ENCODE measurements around the gene MACROD2. TPM values are rescaled to one million over a fixed set of nuclear protein-coding genes. Genes with fewer than 3 reads are reported as not detected.

The MACROD2 gene
- total RNA-seq, 1 donor from 2014 or later: 1.6 TPM

DNA sequence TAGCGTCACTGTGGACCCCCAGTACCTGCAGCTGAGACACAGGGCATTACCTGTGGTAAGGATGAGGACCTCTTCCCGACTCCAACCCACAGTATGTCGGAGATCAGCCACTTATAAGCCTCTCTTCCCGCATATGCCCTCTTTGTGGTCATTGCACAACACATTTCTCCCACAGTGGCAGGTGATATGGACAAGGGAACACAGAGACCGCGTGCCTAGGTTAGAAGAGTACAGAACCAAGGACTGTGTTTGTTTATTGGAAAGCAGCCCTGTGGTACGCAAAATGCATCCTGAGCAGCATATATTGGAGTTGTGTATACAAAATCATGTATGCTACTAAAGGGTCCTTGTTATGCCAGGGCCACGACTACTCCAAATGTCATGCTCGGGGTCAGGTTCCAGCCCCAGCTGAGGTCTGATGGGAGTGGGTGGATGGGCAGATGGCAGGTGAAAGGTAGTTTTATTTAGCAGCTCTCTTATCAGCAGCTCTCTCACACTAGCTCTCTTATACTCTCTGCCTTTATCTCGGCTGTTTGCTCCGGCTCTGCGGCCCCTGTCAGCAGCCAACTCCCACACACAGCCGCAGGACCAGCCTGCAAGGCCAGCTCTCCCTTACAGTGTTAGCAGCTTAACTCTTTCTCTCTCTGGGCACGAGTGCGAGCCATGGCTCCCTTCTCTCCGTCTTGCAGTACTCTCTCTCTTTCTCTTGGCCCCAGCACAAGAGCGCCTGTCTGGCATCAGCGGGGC is 2009.0 kb downstream of the MACROD2 start:
- Histone ChIP-seq H3K4me3 (ENCODE audit: low read depth, low read length) (no peak overlapping the region), H3K27me3 (ENCODE audit: control insufficient read depth, insufficient read depth, low read length) (no peaks in the 10 kb centered on the region), H3K36me3 (ENCODE audit: control insufficient read depth, insufficient read depth, low read length) (no peaks in the 10 kb centered on the region)
- TF ChIP-seq, protein P1, sequence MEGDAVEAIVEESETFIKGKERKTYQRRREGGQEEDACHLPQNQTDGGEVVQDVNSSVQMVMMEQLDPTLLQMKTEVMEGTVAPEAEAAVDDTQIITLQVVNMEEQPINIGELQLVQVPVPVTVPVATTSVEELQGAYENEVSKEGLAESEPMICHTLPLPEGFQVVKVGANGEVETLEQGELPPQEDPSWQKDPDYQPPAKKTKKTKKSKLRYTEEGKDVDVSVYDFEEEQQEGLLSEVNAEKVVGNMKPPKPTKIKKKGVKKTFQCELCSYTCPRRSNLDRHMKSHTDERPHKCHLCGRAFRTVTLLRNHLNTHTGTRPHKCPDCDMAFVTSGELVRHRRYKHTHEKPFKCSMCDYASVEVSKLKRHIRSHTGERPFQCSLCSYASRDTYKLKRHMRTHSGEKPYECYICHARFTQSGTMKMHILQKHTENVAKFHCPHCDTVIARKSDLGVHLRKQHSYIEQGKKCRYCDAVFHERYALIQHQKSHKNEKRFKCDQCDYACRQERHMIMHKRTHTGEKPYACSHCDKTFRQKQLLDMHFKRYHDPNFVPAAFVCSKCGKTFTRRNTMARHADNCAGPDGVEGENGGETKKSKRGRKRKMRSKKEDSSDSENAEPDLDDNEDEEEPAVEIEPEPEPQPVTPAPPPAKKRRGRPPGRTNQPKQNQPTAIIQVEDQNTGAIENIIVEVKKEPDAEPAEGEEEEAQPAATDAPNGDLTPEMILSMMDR (IDR thresholded peaks at IDR 0.05; ENCODE audit: insufficient read depth, low read length, severe bottlenecking): no peak
- DNase-seq (ENCODE audit: low read depth): no peak
- no peak for FAIRE-seq

DNA sequence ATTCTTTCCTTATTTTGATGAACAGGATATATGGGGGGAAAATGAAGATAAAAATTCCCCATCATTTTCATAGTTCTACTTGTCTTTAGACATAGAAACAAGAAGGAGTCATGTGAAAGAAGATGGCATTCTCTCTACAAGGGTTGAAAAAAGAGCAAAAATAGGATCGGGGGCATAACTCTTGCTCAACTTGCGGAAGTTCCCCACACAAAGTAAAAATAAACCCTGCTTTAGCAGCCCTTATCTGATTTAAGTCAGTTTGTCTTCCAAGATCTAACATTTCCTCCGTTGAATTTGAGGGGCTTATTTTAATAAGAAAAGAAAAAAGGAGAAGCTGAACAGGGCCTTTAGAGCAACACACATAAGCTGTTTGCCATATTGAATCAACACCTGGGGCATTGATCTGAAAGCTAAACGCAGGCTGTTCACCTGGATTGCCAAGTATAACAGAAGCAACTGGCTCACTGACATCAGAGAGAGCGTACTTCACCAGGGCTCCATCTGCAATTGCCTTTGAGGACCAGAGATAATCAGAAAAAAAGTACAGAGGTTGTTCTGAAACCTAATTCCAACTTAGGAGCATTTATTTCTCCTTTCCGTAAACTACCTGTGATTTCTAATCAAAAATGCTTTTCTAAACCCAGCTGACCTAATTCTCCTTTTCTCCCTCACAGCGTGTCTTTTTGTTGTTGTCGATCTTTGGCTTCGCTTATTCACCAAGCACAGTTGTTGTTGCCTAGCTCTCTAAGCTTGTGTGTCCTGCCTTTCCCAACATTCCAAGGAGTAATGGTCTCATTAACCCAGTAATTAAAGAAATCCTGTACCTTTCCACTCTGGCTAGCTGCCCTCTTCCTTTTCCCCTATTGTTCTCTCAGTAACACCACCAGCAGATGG is 2010.0 kb downstream of the MACROD2 start:
- FAIRE-seq (no peak), DNase-seq (ENCODE audit: low read depth) (no peak)
- TF ChIP-seq, protein P1 (IDR thresholded peaks at IDR 0.05; ENCODE audit: insufficient read depth, low read length, severe bottlenecking): no peak
- H3K27me3 ChIP-seq (ENCODE audit: control insufficient read depth, insufficient read depth, low read length): no peaks in the 10 kb centered on the region
- H3K4me3 ChIP-seq (ENCODE audit: low read depth, low read length): no peak overlapping the region
- H3K36me3 ChIP-seq (ENCODE audit: control insufficient read depth, insufficient read depth, low read length): no peaks in the 10 kb centered on the region

DNA sequence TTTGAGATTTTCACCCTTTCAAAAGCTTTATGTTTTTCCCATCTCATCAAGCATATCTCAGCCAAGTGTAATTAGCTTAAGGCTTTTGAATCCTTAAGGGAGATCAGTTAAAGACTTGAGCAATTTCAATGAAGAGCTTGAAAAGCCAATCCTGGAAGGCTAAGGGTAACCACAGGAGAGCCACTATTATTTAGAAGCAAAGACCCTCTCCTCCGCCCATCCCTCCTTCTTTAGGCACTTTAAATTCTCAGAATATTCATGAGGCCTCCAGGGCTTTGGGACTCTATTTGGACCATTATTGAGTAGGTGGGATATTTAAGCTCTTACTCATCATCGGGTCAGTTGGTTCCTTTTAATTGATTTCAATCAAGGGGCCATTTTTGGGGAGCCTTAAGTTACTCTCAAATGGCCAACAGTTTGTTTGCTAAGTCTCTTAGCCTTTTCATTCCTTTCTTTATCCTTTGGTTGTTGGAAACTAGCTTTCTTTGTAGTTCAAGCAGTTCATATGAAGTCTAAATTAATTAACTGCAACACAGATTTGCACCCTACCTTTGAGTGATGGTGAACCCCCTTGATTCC is 2010.7 kb downstream of the MACROD2 start:
- TF ChIP-seq, protein P1 (IDR thresholded peaks at IDR 0.05; ENCODE audit: insufficient read depth, low read length, severe bottlenecking): no peak
- H3K36me3 ChIP-seq (ENCODE audit: control insufficient read depth, insufficient read depth, low read length): no peaks in the 10 kb centered on the region
- FAIRE-seq (no peak), DNase-seq (ENCODE audit: low read depth) (no peak)
- H3K27me3 ChIP-seq (ENCODE audit: control insufficient read depth, insufficient read depth, low read length): no peaks in the 10 kb centered on the region
- H3K4me3 ChIP-seq (ENCODE audit: low read depth, low read length): no peak overlapping the region

DNA sequence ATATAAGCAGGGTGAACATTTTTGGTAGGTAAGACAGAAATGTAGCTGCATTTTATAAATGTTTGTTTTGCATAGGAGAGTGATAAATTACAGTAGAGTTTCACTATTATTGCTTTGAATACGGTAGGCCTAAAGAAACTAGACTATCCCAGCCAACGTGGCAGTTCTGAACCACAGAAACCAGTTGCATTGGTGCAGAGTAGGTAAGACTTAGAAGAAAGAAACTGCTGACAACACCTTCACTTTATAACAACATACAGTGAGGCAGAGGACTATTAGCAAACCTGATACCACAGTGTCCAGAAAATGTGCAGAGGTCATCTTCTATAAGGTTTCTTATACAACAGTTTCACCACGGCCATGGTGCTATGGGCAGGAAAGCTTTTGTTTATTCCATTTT is 2011.8 kb downstream of the MACROD2 start:
- H3K27me3 ChIP-seq (ENCODE audit: control insufficient read depth, insufficient read depth, low read length): no peaks in the 10 kb centered on the region
- TF ChIP-seq, protein P1 (IDR thresholded peaks at IDR 0.05; ENCODE audit: insufficient read depth, low read length, severe bottlenecking): no peak
- DNase-seq (ENCODE audit: low read depth) (no peak), FAIRE-seq (no peak)
- H3K4me3 ChIP-seq (ENCODE audit: low read depth, low read length): no peak overlapping the region
- H3K36me3 ChIP-seq (ENCODE audit: control insufficient read depth, insufficient read depth, low read length): no peaks in the 10 kb centered on the region

DNA sequence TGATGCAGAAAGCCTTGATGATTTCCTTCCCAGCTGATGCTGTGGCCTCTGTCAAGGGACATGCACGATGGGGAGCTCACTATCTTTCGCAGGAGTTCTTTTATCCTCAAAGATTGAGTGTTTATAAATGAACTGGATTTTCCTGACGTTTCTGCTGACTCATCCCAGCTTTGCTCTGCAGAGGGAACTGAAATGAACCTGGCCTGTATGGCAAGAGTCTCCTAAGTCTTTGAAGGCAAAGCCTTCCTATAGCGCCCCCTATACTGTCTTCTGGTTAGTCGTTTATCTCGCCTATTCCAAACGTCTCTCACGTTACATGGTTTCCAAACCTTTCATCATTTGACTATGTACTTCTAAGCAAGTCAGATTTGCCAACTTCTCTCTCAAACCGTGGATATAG is 2012.6 kb downstream of the MACROD2 start:
- no peak for DNase-seq (ENCODE audit: low read depth)
- no peaks in the 10 kb centered on the region for H3K36me3 ChIP-seq (ENCODE audit: control insufficient read depth, insufficient read depth, low read length)
- no peak for FAIRE-seq
- TF ChIP-seq, protein P1 (IDR thresholded peaks at IDR 0.05; ENCODE audit: insufficient read depth, low read length, severe bottlenecking): no peak
- H3K27me3 ChIP-seq (ENCODE audit: control insufficient read depth, insufficient read depth, low read length): no peaks in the 10 kb centered on the region
- no peak overlapping the region for H3K4me3 ChIP-seq (ENCODE audit: low read depth, low read length)

Data from bronchial epithelial cell (primary cell).